GM15510 (cell line): ENCODE measurements around the gene TENT5A.

Source experiments
- POLR2A ChIP-seq: IDR thresholded peaks from 3 replicates; pipeline ENCODE4 v1.6.1; 2011; ENCODE audit warnings: borderline replicate concordance; ENCODE audit not compliant: insufficient read length; ENCODE audit errors: extremely low read depth

Gene TENT5A

DNA sequence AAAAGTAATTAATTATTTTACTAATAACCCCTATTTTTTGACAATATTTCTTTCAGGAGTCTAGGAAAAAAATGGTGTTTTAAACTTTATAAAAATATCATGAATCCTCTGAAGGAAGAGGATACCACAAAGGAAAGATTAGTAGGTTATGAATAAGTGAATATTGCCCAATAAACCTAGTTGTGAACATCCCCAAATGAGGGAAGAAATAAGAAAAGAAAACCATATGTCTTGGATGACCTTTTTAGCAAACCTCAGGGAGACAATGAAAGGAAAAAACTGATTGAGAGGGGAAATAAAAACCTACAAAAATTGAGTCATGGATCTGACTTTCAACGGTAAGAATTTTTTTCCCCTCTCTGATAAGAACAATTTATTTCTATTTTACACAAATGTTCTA lies 34.4 kb downstream of the TENT5A start:
- no peak for TF ChIP-seq POLR2A

DNA sequence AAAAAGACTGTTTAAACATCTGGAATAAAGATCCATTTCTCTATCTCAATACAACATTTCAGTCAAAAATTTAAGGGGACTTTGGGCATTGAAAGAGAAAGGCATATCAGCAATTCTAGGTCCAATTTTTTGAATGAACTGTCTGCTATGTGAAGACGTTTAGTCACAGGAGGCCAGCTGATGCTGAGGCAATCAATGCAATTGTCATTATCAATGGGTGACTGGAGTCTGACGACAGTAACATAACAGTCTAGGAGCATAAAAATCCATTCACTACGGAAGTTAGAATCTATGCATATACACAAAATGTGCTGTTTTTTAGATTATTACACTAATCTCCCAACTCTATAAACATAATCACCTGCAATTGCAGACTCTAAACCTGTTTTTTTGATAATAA lies 37.8 kb downstream of the TENT5A start:
- no peak for TF ChIP-seq POLR2A

- TF ChIP-seq POLR2A: no peak
These were observed 39.3 kb downstream of the TENT5A start for GRCh38 chr6:81713205-81713604.

GRCh38 chr6:81708113-81708699 lies 44.3 kb downstream of the TENT5A start:
- no peak for TF ChIP-seq POLR2A

- no peak for TF ChIP-seq POLR2A
These were observed 47.8 kb downstream of the TENT5A start for GRCh38 chr6:81704700-81705099.

DNA sequence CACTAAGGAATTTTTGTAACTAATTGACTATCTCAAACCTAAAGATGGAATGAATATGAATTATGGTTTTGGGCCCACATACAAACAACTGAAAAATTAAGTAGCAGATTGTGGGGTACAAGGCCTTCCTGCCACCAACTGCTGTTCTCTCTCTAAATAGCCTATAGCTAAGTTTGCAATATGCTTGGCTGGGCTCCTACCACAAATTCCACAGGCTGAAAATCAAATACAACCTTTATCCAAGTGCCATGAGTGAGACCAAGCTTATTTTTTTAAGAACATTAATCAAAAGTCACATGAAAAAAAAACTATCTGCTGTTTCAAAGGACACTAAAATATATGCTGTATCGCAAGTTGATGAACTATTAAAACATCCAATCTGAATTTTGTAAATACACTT lies 52.1 kb downstream of the TENT5A start:
- no peak for TF ChIP-seq POLR2A

DNA sequence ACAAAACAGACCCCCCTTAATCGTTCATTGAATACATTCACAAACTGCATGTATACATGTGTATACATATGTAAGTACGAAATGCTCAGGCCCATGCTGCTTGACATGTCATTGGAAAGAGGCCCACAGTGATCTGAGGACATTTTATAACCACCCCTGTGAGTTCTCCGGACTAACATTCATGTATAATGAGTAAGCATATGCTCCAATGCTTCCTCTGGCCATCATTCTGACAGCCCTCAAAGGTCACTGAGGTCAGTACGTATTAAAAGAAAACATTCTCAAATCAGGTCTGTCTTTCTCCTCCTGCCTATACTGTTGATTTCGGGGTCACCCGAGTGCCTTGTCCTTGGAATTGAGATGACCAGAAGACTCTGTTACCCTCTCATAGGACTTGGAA lies 54.9 kb downstream of the TENT5A start:
- no peak for TF ChIP-seq POLR2A

DNA sequence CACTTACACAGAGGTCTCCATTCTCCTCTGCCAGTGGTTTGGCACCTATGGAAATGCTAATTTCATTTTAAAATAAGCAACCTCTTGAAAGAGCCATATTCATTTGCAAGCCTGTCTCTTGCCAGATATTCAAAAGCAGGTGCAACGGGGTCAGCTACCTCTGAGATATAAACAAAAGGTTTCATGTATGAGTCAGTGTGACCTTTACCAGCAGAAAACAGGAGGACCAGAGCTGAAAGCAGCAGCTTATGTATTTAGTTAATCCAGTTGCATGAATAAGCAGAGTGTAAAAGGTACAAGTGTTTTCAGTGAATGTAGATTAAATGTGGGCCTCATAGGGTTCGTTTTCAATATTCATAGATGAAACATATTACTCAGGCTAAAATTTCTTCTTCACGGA lies 56.0 kb downstream of the TENT5A start:
- TF ChIP-seq POLR2A: no peak
